NB4 (cell line): ENCODE data around the gene MACC1.

Experiments used
- DNase-seq: peaks from one replicate; pipeline ENCODE4 v3.0.0; 2010; ENCODE audit warnings: low read depth
- H3K4me3 ChIP-seq: one replicate; pipeline ENCODE4 v1.5.1; 2011; ENCODE audit warnings: mild to moderate bottlenecking, low read depth, low read length, moderate library complexity
- CTCF ChIP-seq: IDR thresholded peaks from one replicate; pipeline ENCODE4 v1.5.1; 2012; ENCODE audit warnings: low read depth, low read length
- MAX ChIP-seq: IDR thresholded peaks from 2 replicates; pipeline ENCODE4 v1.6.1; 2011; ENCODE audit warnings: low read depth, low read length
- MYC ChIP-seq: IDR thresholded peaks from 2 replicates; pipeline ENCODE4 v1.6.1; 2011; ENCODE audit warnings: low read depth, low read length
- POLR2A ChIP-seq: IDR thresholded peaks from 2 replicates; pipeline ENCODE4 v1.6.1; 2011; ENCODE audit warnings: mild to moderate bottlenecking; ENCODE audit not compliant: insufficient read length; ENCODE audit errors: extremely low read depth

The MACC1 gene

GRCh38 chr7:20114468-20114867 is 102.7 kb downstream of the MACC1 start:
- no peak overlapping the region for H3K4me3 ChIP-seq
- DNase-seq: peak; percentile 90
- no peak for TF ChIP-seq CTCF
- TF ChIP-seq MAX: peak; percentile 50; the same call in 1 of the 2 replicates
- TF ChIP-seq POLR2A: no peak

GRCh38 chr7:20113427-20114027 is 103.7 kb downstream of the MACC1 start:
- TF ChIP-seq CTCF: no peak
- no peak for TF ChIP-seq MYC
- TF ChIP-seq MAX: no peak
- no peak for TF ChIP-seq POLR2A
- H3K4me3 ChIP-seq: no peak overlapping the region
- peak; percentile 49 for DNase-seq

- no peak overlapping the region for H3K4me3 ChIP-seq
- no peak for DNase-seq
- TF ChIP-seq MYC (no peak), MAX (no peak), CTCF (no peak)
These were observed 104.5 kb downstream of the MACC1 start for GRCh38 chr7:20112696-20113095.

GRCh38 chr7:20111821-20112542 is 105.2 kb downstream of the MACC1 start:
- no peak for TF ChIP-seq MYC
- TF ChIP-seq POLR2A: no peak
- TF ChIP-seq CTCF: no peak
- no peak for TF ChIP-seq MAX

GRCh38 chr7:20107582-20107981 is 109.6 kb downstream of the MACC1 start:
- DNase-seq: no peak
- TF ChIP-seq MAX (no peak), CTCF (no peak), MYC (no peak), POLR2A (no peak)

More at GRCh38 chr7:20111821-20112542, 105.2 kb downstream of the MACC1 start:
- DNase-seq: no peak
- no peak overlapping the region for H3K4me3 ChIP-seq

More at GRCh38 chr7:20107582-20107981, 109.6 kb downstream of the MACC1 start:
- no peak overlapping the region for H3K4me3 ChIP-seq
